Psoas muscle (tissue), 8 donors: ENCODE measurements around the gene LRRC1. TPM values are rescaled to one million over a fixed set of nuclear protein-coding genes. Genes with fewer than 3 reads are reported as not detected.

Experiments
- ATAC-seq, 4 donors: fragments of 200-7000 bp; cut with Tn5 transposase; one replicate each; pipeline ENCODE4 v1.9.1; 2020; ENCODE audit warnings: moderate library complexity in 3 of 4, mild to moderate bottlenecking in 2 of 4
- DNase-seq, 2 donors: peaks; one replicate each; pipeline ENCODE4 v3.0.0-alpha.2; 2020
- H3K27ac ChIP-seq: fragments of 200-600 bp; one replicate; pipeline ENCODE4 v1.8.0; 2022
- H3K27me3 ChIP-seq, 3 donors: fragments of 200-600 bp in 1 of 3; one replicate each; pipeline versions ENCODE4 v1.6.1 to v1.8.0; 2013 to 2022; ENCODE audit warnings: low read length in 2 of 3, mild to moderate bottlenecking in 2 of 3, moderate library complexity in 1 of 3; ENCODE audit not compliant: insufficient read depth in 3 of 3
- H3K36me3 ChIP-seq, 2 donors: fragments of 200-600 bp in 1 of 2; one replicate each; pipeline versions ENCODE4 v1.6.1 to v1.8.0; 2013 to 2022; ENCODE audit warnings: low read depth in 1 of 2, mild to moderate bottlenecking in 1 of 2, moderate library complexity in 1 of 2; ENCODE audit not compliant: insufficient read depth in 1 of 2
- H3K4me1 ChIP-seq: fragments of 200-600 bp; one replicate; pipeline ENCODE4 v1.8.0; 2022
- H3K4me3 ChIP-seq: fragments of 200-600 bp; one replicate; pipeline ENCODE4 v1.8.0; 2022; ENCODE audit warnings: mild to moderate bottlenecking
- H3K9me3 ChIP-seq: fragments of 200-600 bp; one replicate; pipeline ENCODE4 v1.8.0; 2022
- CTCF ChIP-seq: fragments of 200-600 bp; IDR thresholded peaks from one replicate; pipeline ENCODE4 v1.8.0; 2022; ENCODE audit warnings: antibody characterized with exemption
- WGBS, 3 donors: extraction: QIAGEN DNeasy Blood & Tissue Kit; methylation state at CpG; one replicate each; pipeline versions ENCODE4 v1.1.6 to v1.1.7; 2013; 5-methylcytosine and 5-hydroxymethylcytosine counted together
- intact Hi-C, 2 donors: fragments of 100-400 bp; cut with DNase I; formaldehyde crosslinking; loops; one replicate each; pipeline versions ENCODE4 v1.11.0 to v1.14.2; 2022
- polyA plus RNA-seq, 3 donors: library from polyadenylated mRNA; stranded (reverse); fragments of 200-250 nt; gene quantifications; one replicate each; pipeline ENCODE4 v1.2.3, GENCODE V29; 2013
- total RNA-seq, 4 donors: library from RNA; stranded (reverse); fragmentation: NEBNext Ultra II Directional in 2 of 4; extraction: Animal tissue kit (Norgen Biotek cat#: 25700) in 2 of 4; gene quantifications; one replicate each; pipeline versions ENCODE4 v1.2.1 to v1.2.4, GENCODE V29; 2021 to 2023
- donor health status: healthy with polysubstance abuse.
- donor health status: DM: no; HTN: no; CAD: no; lungs with moderate emphysema.
- donor health status: Bipolar disorder and iron deficiency.
- donor health status: healthy.
- donor health status: DM: yes; HTN: yes; CAD: no.
- donor health status: DM: no; HTN: no; CAD: no.
- donor health status: DM: no; HTN: no; CAD: no.
- donor health status: DM: yes; HTN: yes; CAD: no.

LRRC1 gene
- total and polyA plus RNA-seq, 7 donors: 0.39 to 1.1 (median 0.46) TPM

GRCh38 chr6:53906103-53906502, 111.3 kb downstream of the LRRC1 start:
- WGBS, 3 donors: 70 to 88% (median 76%) methylated on average over 3 of the region's 3 CpGs
- no peak for DNase-seq
- no peak for ATAC-seq

GRCh38 chr6:53906842-53907241, 112.0 kb downstream of the LRRC1 start:
- DNase-seq (no peak), ATAC-seq (no peak)
- Histone ChIP-seq H3K4me1 (no peaks in the 10 kb centered on the region), H3K9me3 (no peaks in the 10 kb centered on the region), H3K4me3 (no peak overlapping the region), H3K36me3 (no peaks in the 10 kb centered on the region), H3K27me3 (no peaks in the 10 kb centered on the region), H3K27ac (no peak overlapping the region)
- WGBS, 3 donors: 66 to 70% (median 67%) methylated on average over 3 of the region's 3 CpGs
- no peak for TF ChIP-seq CTCF
- intact Hi-C loops: no loop called here

More at GRCh38 chr6:53906103-53906502, 111.3 kb downstream of the LRRC1 start:
- no peaks in the 10 kb centered on the region for H3K36me3 ChIP-seq
- no peaks in the 10 kb centered on the region for H3K4me1 ChIP-seq
- no peak overlapping the region for H3K27ac ChIP-seq
- no peaks in the 10 kb centered on the region for H3K9me3 ChIP-seq
- intact Hi-C loops: no loop called here
- TF ChIP-seq CTCF: no peak
- no peak overlapping the region for H3K4me3 ChIP-seq
- H3K27me3 ChIP-seq: no peaks in the 10 kb centered on the region

GRCh38 chr6:53910834-53911233, 116.0 kb downstream of the LRRC1 start:
- no peak for ATAC-seq

GRCh38 chr6:53912661-53913060, 117.9 kb downstream of the LRRC1 start:
- no peaks in the 10 kb centered on the region for H3K4me1 ChIP-seq
- no peaks in the 10 kb centered on the region for H3K9me3 ChIP-seq
- H3K27ac ChIP-seq: no peak overlapping the region
- WGBS, 3 donors: 93 to 100% (median 98%) methylated on average over 1 of the region's 1 CpG
- intact Hi-C loops: no loop called here
- no peak overlapping the region for H3K4me3 ChIP-seq
- ATAC-seq (no peak), DNase-seq (no peak)
- TF ChIP-seq CTCF: no peak
- no peaks in the 10 kb centered on the region for H3K27me3 ChIP-seq
- H3K36me3 ChIP-seq: no peaks in the 10 kb centered on the region

More at GRCh38 chr6:53910834-53911233, 116.0 kb downstream of the LRRC1 start:
- intact Hi-C loops: no loop called here
- no peak for DNase-seq
- Histone ChIP-seq H3K27ac (no peak overlapping the region), H3K36me3 (no peaks in the 10 kb centered on the region), H3K4me1 (no peaks in the 10 kb centered on the region), H3K4me3 (no peak overlapping the region), H3K9me3 (no peaks in the 10 kb centered on the region), H3K27me3 (no peaks in the 10 kb centered on the region)
- TF ChIP-seq CTCF: no peak
- 73 to 78% (median 76%) methylated on average over 4 of the region's 4 CpGs for WGBS, 3 donors

GRCh38 chr6:53913286-53913685, 118.5 kb downstream of the LRRC1 start:
- 92 to 100% (median 100%) methylated on average over 1 of the region's 1 CpG for WGBS, 3 donors
- Histone ChIP-seq H3K36me3 (no peaks in the 10 kb centered on the region), H3K4me1 (no peaks in the 10 kb centered on the region), H3K9me3 (no peaks in the 10 kb centered on the region), H3K27me3 (no peaks in the 10 kb centered on the region), H3K4me3 (no peak overlapping the region), H3K27ac (no peak overlapping the region)
- DNase-seq (no peak), ATAC-seq (no peak)
- intact Hi-C loops: no loop called here
- no peak for TF ChIP-seq CTCF
